Measurements from ENCODE around the gene BZW2.

Gene BZW2

GRCh38 chr7:16649196-16649595, 3.2 kb downstream of the BZW2 start:
- in situ Hi-C loops (cut with MboI; ENCODE audit: low pct_unique_long_range_greater_than_20kb, low sequenced_read_pairs, unreplicated experiment), result no loop called here
- TF ChIP-seq, protein P1, sequence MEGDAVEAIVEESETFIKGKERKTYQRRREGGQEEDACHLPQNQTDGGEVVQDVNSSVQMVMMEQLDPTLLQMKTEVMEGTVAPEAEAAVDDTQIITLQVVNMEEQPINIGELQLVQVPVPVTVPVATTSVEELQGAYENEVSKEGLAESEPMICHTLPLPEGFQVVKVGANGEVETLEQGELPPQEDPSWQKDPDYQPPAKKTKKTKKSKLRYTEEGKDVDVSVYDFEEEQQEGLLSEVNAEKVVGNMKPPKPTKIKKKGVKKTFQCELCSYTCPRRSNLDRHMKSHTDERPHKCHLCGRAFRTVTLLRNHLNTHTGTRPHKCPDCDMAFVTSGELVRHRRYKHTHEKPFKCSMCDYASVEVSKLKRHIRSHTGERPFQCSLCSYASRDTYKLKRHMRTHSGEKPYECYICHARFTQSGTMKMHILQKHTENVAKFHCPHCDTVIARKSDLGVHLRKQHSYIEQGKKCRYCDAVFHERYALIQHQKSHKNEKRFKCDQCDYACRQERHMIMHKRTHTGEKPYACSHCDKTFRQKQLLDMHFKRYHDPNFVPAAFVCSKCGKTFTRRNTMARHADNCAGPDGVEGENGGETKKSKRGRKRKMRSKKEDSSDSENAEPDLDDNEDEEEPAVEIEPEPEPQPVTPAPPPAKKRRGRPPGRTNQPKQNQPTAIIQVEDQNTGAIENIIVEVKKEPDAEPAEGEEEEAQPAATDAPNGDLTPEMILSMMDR (IDR thresholded peaks at IDR 0.05; ENCODE audit: extremely low read depth, insufficient read depth, missing control alignments), result no peak
- no peak for DNase-seq (ENCODE audit: low spot score)

- no peak for DNase-seq (ENCODE audit: low spot score)
- TF ChIP-seq, protein P1 (IDR thresholded peaks at IDR 0.05; ENCODE audit: extremely low read depth, insufficient read depth, missing control alignments), result no peak
- in situ Hi-C loops (cut with MboI; ENCODE audit: low pct_unique_long_range_greater_than_20kb, low sequenced_read_pairs, unreplicated experiment), result no loop called here
Measured at GRCh38 chr7:16650266-16650665, 4.3 kb downstream of the BZW2 start.

- DNase-seq (ENCODE audit: low spot score), result no peak
- in situ Hi-C loops (cut with MboI; ENCODE audit: low pct_unique_long_range_greater_than_20kb, low sequenced_read_pairs, unreplicated experiment), result no loop called here
- TF ChIP-seq, protein P1 (IDR thresholded peaks at IDR 0.05; ENCODE audit: extremely low read depth, insufficient read depth, missing control alignments), result no peak
Measured at GRCh38 chr7:16651396-16652239, 5.6 kb downstream of the BZW2 start.

DNA sequence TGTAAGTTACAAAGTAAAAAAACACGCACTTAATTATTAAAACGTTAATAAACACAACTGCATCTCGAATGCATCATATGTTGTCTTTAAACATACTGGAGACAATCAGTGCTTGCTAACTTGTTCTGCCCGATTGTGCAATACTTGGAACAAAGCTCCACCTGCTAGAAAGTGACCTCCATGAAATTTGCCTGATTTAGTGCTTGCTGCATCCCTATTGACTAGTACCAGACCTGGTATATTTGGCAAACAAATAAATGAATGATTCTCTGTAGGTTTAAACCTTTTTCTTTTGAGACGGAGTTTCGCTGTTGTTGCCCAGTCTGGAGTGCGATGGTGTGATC, 6.2 kb downstream of the BZW2 start:
- in situ Hi-C loops (cut with MboI; ENCODE audit: low pct_unique_long_range_greater_than_20kb, low sequenced_read_pairs, unreplicated experiment), result no loop called here
- TF ChIP-seq, protein P1 (IDR thresholded peaks at IDR 0.05; ENCODE audit: extremely low read depth, insufficient read depth, missing control alignments), result no peak
- no peak for DNase-seq (ENCODE audit: low spot score)

- in situ Hi-C loops (cut with MboI; ENCODE audit: low pct_unique_long_range_greater_than_20kb, low sequenced_read_pairs, unreplicated experiment), result no loop called here
- TF ChIP-seq, protein P1 (IDR thresholded peaks at IDR 0.05; ENCODE audit: extremely low read depth, insufficient read depth, missing control alignments), result no peak
- no peak for DNase-seq (ENCODE audit: low spot score)
Measured at GRCh38 chr7:16652888-16653287, 6.9 kb downstream of the BZW2 start.

DNA sequence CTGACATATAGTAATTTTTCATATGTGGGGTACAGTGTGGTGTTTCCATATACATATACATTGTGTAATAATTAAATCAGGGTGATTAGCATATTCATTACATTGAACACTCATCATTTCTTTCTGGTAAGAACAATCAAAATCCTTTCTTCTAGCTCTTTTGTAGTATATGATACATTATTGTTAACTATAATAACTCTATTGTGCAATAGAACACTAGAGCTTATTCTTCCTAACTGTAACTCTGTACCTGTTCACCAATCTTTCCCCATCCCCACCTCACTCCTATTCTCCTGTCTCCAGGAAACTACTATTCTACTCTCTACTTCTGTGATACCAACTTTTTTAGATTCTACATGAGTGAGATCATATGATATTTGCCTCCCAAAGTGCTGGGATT, 9.4 kb downstream of the BZW2 start:
- TF ChIP-seq, protein P1 (IDR thresholded peaks at IDR 0.05; ENCODE audit: extremely low read depth, insufficient read depth, missing control alignments), result no peak
- no peak for DNase-seq (ENCODE audit: low spot score)
- in situ Hi-C loops (cut with MboI; ENCODE audit: low pct_unique_long_range_greater_than_20kb, low sequenced_read_pairs, unreplicated experiment), result no loop called here

All from GM13977 (cell line).